ENCODE data around the gene PNMA8C. TPM values are rescaled to one million over a fixed set of nuclear protein-coding genes. Genes with fewer than 3 reads are reported as not detected.
"Not testable (repeated sequence)": the region's sequence is repeated elsewhere in the genome, so short reads cannot be mapped to it uniquely, and the experiment has no call there.

The PNMA8C gene
- total RNA-seq, 1 donor from 2014 or later = 0.53 TPM

- H3K4me1 ChIP-seq = peaks cover 0 to 23% of the 10 kb centered on the region in 2 donors
- peak; percentile 11 to 44 (median 27) for TF ChIP-seq CTCF (IDR thresholded peaks at IDR 0.05)
These were observed 23.8 kb downstream of the PNMA8C start for GRCh38 chr19:46404753-46405468.

GRCh38 chr19:46404055-46404752, 24.5 kb downstream of the PNMA8C start:
- Histone ChIP-seq H3K4me3 (peak overlapping the region; percentile 46 to 62), H3K27ac (peak overlapping the region; percentile 72 to 77), H3K36me3 (no peaks in the 10 kb centered on the region), H3K4me1 (peaks cover 0 to 23% of the 10 kb centered on the region in 2 donors), H3K27me3 (no peaks in the 10 kb centered on the region), H3K9me3 (no peaks in the 10 kb centered on the region)
- no peak for TF ChIP-seq CTCF (IDR thresholded peaks at IDR 0.05)
- intact Hi-C loops (cut with DNase I) = no loop called here
- DNase-seq (ENCODE audit: low spot score in 2 of 2) = no peak

More at GRCh38 chr19:46404753-46405468, 23.8 kb downstream of the PNMA8C start:
- peak overlapping the region; percentile 72 to 77 for H3K27ac ChIP-seq
- H3K4me3 ChIP-seq = peak overlapping the region; percentile 46 to 62
- H3K9me3 ChIP-seq = no peaks in the 10 kb centered on the region
- no peak for DNase-seq (ENCODE audit: low spot score in 2 of 2)
- intact Hi-C loops (cut with DNase I) = no loop called here
- no peaks in the 10 kb centered on the region for H3K27me3 ChIP-seq
- H3K36me3 ChIP-seq = no peaks in the 10 kb centered on the region

GRCh38 chr19:46402725-46403124, 26.0 kb downstream of the PNMA8C start:
- Histone ChIP-seq H3K4me3 (peak overlapping the region in 1 of 2 donors; percentile 62), H3K4me1 (peaks cover 0 to 18% of the 10 kb centered on the region in 2 donors), H3K27ac (peak overlapping the region in 1 of 2 donors; percentile 63), H3K27me3 (no peaks in the 10 kb centered on the region), H3K36me3 (no peaks in the 10 kb centered on the region), H3K9me3 (no peaks in the 10 kb centered on the region)
- intact Hi-C loops (cut with DNase I) = loop anchor here (1.0 kb wide), 1 partner anchor 85 kb away; no protein-coding TSS in a partner anchor
- TF ChIP-seq CTCF (IDR thresholded peaks at IDR 0.05) = no peak
- no peak for DNase-seq (ENCODE audit: low spot score in 2 of 2)

GRCh38 chr19:46397801-46398479, 30.8 kb downstream of the PNMA8C start:
- intact Hi-C loops (cut with DNase I) = loop anchor here (10.0 kb wide), 1 partner anchor 207 kb away; the partner anchor contains the start of gene CALM3
- H3K27me3 ChIP-seq = not testable (repeated sequence)

GRCh38 chr19:46394402-46394797, 34.3 kb downstream of the PNMA8C start:
- Histone ChIP-seq H3K27ac (peak overlapping the region; percentile 52 to 66), H3K27me3 (no peaks in the 10 kb centered on the region), H3K36me3 (peaks cover 20 to 21% of the 10 kb centered on the region in 2 donors), H3K9me3 (no peaks in the 10 kb centered on the region), H3K4me3 (no peak overlapping the region), H3K4me1 (peaks cover 5 to 24% of the 10 kb centered on the region in 2 donors)
- no peak for TF ChIP-seq CTCF (IDR thresholded peaks at IDR 0.05)
- intact Hi-C loops (cut with DNase I) = loop anchor here (5.0 to 10.0 kb wide), 2 partner anchors 112 to 210 kb away; partner anchors contain the start of gene CALM3
- no peak for DNase-seq (ENCODE audit: low spot score in 2 of 2)

More at GRCh38 chr19:46397801-46398479, 30.8 kb downstream of the PNMA8C start:
- Histone ChIP-seq H3K4me1 (peaks cover 5 to 18% of the 10 kb centered on the region in 2 donors), H3K27ac (peak overlapping the region in 1 of 2 donors; percentile 37)
- not testable (repeated sequence) for H3K9me3 ChIP-seq; H3K36me3 ChIP-seq; DNase-seq (ENCODE audit: low spot score in 2 of 2); H3K4me3 ChIP-seq
